Fibroblast of mammary gland (primary cell): Measurements from ENCODE around the gene FGGY.
A peak's percentile ranks its signal among the peaks of the same experiment; 100 is the strongest.

Experiments
- DNase-seq: peaks from one replicate; pipeline ENCODE4 v3.0.0-alpha.2; 2010; ENCODE audit warnings: low read depth
- H3K4me3 ChIP-seq: 2 replicates; pipeline ENCODE4 v1.5.1; 2011; ENCODE audit warnings: low read depth, mild to moderate bottlenecking, low read length, moderate library complexity; ENCODE audit not compliant: control insufficient read depth
- CTCF ChIP-seq: conservative IDR thresholded peaks from 2 replicates; pipeline ENCODE4 v1.5.1; 2011; ENCODE audit warnings: low read depth, low read length, inconsistent platforms; ENCODE audit not compliant: control insufficient read depth, insufficient read depth

FGGY gene

DNA sequence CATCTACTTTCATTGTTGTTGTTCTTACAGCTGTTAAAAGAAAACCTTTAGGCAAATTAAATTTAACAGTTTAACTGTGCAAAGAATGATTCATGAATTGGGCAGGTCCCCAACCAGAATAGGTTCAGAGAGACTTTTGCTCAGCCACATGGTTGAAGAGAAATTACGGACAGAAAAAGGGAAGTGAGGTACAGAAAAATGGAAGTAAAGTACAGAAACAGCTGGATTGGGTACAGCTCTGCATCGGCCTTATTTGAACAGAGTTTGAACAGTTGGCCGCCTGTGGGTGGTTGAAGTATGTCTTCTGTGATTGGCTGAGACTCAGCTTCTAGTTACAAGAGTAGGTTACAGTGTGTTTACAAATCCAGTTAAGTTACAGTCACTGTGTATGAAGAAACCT is 210.1 kb downstream of the FGGY start:
- H3K4me3 ChIP-seq: no peak overlapping the region
- TF ChIP-seq CTCF: no peak
- DNase-seq: peak; percentile 92

GRCh38 chr1:59509341-59509875 is 212.5 kb downstream of the FGGY start:
- no peak for DNase-seq
- no peak overlapping the region for H3K4me3 ChIP-seq
- TF ChIP-seq CTCF: no peak

GRCh38 chr1:59510249-59510648 is 213.4 kb downstream of the FGGY start:
- no peak overlapping the region for H3K4me3 ChIP-seq
- DNase-seq: no peak
- TF ChIP-seq CTCF: no peak

GRCh38 chr1:59511476-59512465 is 214.9 kb downstream of the FGGY start:
- H3K4me3 ChIP-seq: no peak overlapping the region
- no peak for TF ChIP-seq CTCF
- DNase-seq: peak; percentile 49

DNA sequence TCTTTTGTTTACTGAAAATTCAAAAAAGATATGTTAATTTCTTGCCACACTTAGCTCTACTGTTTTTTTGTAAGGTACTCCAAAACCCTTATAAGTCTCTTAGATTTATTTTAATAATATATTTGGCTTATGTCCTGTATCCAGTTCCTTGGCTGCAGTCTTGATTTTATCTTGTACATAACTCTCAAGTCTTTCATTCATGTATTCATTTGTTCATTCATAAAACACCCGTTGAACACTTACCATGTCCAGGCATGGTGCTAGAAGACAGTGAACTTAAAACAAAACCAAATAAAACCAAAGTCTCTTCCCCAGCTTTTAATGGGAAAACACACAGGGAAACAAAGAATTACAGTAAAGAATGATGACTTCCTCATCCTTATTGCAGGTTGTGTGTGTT is 215.8 kb downstream of the FGGY start:
- H3K4me3 ChIP-seq: no peak overlapping the region
- no peak for TF ChIP-seq CTCF

DNA sequence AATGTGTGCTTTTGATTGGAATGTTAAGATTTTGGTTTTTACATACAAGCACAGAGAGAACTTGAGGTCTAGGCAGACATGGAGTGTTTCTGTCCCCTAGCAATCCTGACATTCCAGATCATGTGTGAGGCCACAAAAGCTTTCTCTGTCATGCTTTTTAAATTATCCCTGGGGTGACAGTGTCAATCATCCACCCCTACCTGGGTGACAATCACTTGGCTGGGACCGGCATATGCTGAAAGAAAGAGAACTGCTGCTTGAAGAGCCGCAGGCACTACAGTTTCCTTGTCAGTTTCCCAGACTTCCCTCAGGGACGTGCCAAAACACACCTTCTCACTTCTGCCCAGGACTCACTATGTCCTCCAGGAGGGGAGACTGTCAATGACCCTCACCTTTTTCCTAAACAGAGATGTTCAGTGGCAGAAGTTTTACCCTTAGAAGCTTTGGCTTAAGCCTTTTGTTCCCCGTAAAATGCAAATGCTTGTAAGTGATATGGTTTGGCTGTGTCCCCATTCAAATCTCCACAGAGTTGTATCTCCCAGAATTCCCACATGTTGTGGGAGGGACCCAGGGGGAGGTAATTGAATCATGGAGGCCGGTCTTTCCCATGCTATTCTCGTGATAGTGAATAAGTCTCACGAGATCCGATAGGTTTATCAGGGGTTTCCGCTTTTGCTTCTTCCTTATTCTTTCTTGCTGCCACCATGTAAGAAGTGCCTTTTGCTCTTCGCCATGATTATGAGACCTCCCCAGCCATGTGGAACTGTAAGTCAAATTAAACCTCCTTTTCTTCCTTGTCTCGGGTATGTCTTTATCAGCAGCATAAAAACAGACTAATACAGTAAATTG is 217.4 kb downstream of the FGGY start:
- H3K4me3 ChIP-seq: no peak overlapping the region
- no peak for TF ChIP-seq CTCF
- DNase-seq: no peak

More for the DNA sequence above, 215.8 kb downstream of the FGGY start:
- DNase-seq: no peak
